VCaP (cell line): Measurements from ENCODE around the gene GSE1.

ENCODE experiments used
- H3K27ac ChIP-seq: fragments of 450-650 bp; 2 replicates; pipeline ENCODE4 v1.5.1; 2017
- CTCF ChIP-seq: fragments of 450-650 bp; conservative IDR thresholded peaks from 2 replicates; pipeline ENCODE4 v1.5.1; 2017; ENCODE audit warnings: mild to moderate bottlenecking, moderate library complexity

The GSE1 gene

GRCh38 chr16:85663891-85664321, 50.8 kb downstream of the GSE1 start:
- no peak overlapping the region for H3K27ac ChIP-seq

GRCh38 chr16:85664580-85665372, 51.7 kb downstream of the GSE1 start:
- no peak for TF ChIP-seq CTCF
- no peak overlapping the region for H3K27ac ChIP-seq

More at GRCh38 chr16:85663891-85664321, 50.8 kb downstream of the GSE1 start:
- no peak for TF ChIP-seq CTCF

- no peak for TF ChIP-seq CTCF
- H3K27ac ChIP-seq, result no peak overlapping the region
These were observed 52.2 kb downstream of the GSE1 start for GRCh38 chr16:85665373-85665740.

GRCh38 chr16:85665929-85666328, 52.8 kb downstream of the GSE1 start:
- H3K27ac ChIP-seq, result no peak overlapping the region
- no peak for TF ChIP-seq CTCF

- no peak for TF ChIP-seq CTCF
- no peak overlapping the region for H3K27ac ChIP-seq
These were observed 54.1 kb downstream of the GSE1 start for GRCh38 chr16:85667261-85667660.

GRCh38 chr16:85667841-85668413, 54.8 kb downstream of the GSE1 start:
- no peak for TF ChIP-seq CTCF
- H3K27ac ChIP-seq, result no peak overlapping the region

- no peak overlapping the region for H3K27ac ChIP-seq
- TF ChIP-seq CTCF, result no peak
These were observed 55.7 kb downstream of the GSE1 start for GRCh38 chr16:85668676-85669424.
